Activated CD4-positive, alpha-beta T cell treated with anti-CD3 and anti-CD28 coated beads, Interleukin-10, Interleukin-2, amounts not matched to agents 100 ng/mL and 50 ng/mL, durations not matched to agents 16 hours and 8 hours (primary cell): ENCODE measurements around the gene ECT2.
"Not testable (repeated sequence)": the region's sequence is repeated elsewhere in the genome, so short reads cannot be mapped to it uniquely, and the experiment has no call there.

Experiments used
- DNase-seq: peaks from one replicate; pipeline ENCODE4 v3.0.0-alpha.2; 2020

The ECT2 gene

GRCh38 chr3:172813462-172813861, 62.9 kb downstream of the ECT2 start:
- no peak for DNase-seq

- no peak for DNase-seq
Observed at GRCh38 chr3:172814738-172815137, 64.2 kb downstream of the ECT2 start.

- DNase-seq, result no peak
Observed at GRCh38 chr3:172815857-172816256, 65.3 kb downstream of the ECT2 start.

GRCh38 chr3:172816281-172816680, 65.8 kb downstream of the ECT2 start:
- DNase-seq, result no peak

GRCh38 chr3:172816968-172817367, 66.4 kb downstream of the ECT2 start:
- no peak for DNase-seq

- no peak for DNase-seq
Observed at GRCh38 chr3:172820492-172820891, 70.0 kb downstream of the ECT2 start.

GRCh38 chr3:172824229-172824628, 73.7 kb downstream of the ECT2 start:
- DNase-seq, result no peak

- DNase-seq, result not testable (repeated sequence)
Observed at GRCh38 chr3:172827231-172827630, 76.7 kb downstream of the ECT2 start.

- no peak for DNase-seq
Observed at GRCh38 chr3:172832983-172833382, 82.5 kb downstream of the ECT2 start.

GRCh38 chr3:172836390-172836997, 86.0 kb downstream of the ECT2 start:
- peak; percentile 33 for DNase-seq

- DNase-seq, result no peak
Observed at GRCh38 chr3:172839679-172840078, 89.2 kb downstream of the ECT2 start.

- no peak for DNase-seq
Observed at GRCh38 chr3:172840463-172840862, 89.9 kb downstream of the ECT2 start.

GRCh38 chr3:172840913-172841312, 90.4 kb downstream of the ECT2 start:
- DNase-seq, result no peak

GRCh38 chr3:172844428-172844827, 93.9 kb downstream of the ECT2 start:
- DNase-seq, result no peak

GRCh38 chr3:172846103-172846561, 95.6 kb downstream of the ECT2 start:
- peak; percentile 8 for DNase-seq

GRCh38 chr3:172846706-172847105, 96.2 kb downstream of the ECT2 start:
- no peak for DNase-seq

GRCh38 chr3:172847292-172847691, 96.8 kb downstream of the ECT2 start:
- DNase-seq, result no peak

- no peak for DNase-seq
Observed at GRCh38 chr3:172848910-172849309, 98.4 kb downstream of the ECT2 start.

GRCh38 chr3:172853005-172853404, 102.5 kb downstream of the ECT2 start:
- no peak for DNase-seq

- DNase-seq, result no peak
Observed at GRCh38 chr3:172853921-172854666, 103.6 kb downstream of the ECT2 start.

- no peak for DNase-seq
Observed at GRCh38 chr3:172855037-172855436, 104.5 kb downstream of the ECT2 start.

GRCh38 chr3:172856795-172857742, 106.5 kb downstream of the ECT2 start:
- DNase-seq, result no peak

GRCh38 chr3:172859041-172859440, 108.5 kb downstream of the ECT2 start:
- no peak for DNase-seq
